NT2/D1 (cell line): Measurements from ENCODE around the gene PARL.

Source experiments
- YY1 ChIP-seq: IDR thresholded peaks from 2 replicates; pipeline ENCODE4 v1.6.1; 2011; ENCODE audit not compliant: insufficient read length, insufficient read depth
- ZNF274 ChIP-seq: IDR thresholded peaks from 2 replicates; pipeline ENCODE4 v1.6.1; 2011; ENCODE audit warnings: mild to moderate bottlenecking, low read depth, low read length

DNA sequence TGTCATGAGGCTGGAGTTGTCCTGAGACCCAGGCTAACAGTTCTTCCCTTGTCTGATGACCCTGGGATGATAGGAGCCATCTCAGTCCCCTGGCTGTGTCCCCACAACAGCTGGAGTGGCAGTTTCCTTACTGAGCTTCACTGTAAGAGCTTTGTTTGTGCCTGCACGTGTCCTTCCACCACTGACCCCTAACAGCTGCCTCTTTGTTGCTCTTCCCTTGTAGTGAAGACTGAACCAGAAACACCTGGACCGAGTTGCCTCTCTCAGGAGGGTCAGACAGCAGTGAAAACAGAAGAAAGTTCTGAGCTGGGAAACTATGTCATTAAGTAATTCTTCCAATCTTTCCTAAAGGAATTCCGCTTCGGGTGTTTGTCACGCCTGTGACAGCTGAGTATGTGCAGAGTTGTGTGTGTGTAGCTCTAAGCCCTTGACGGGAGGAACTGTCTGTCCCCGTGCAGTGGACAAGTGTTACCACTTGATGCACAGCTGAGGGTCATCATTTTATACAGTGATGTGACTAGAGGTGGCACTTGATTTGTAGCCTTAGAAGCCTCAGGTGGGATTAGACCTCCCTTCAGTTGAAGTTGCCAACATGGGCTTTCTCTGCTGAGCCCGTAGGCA, 84.3 kb downstream of the PARL start:
- no peak for TF ChIP-seq YY1
- TF ChIP-seq ZNF274 = no peak
